AG10803 (cell line): ENCODE results near the gene GFRA1.
A peak's percentile ranks its signal among the peaks of the same experiment; 100 is the strongest.

ENCODE experiments used
- DNase-seq: peaks from one replicate; pipeline ENCODE4 v3.0.0; 2010; ENCODE audit warnings: low read depth
- H3K4me3 ChIP-seq: 2 replicates; pipeline ENCODE4 v1.5.1; 2011; ENCODE audit warnings: mild to moderate bottlenecking, low read length, control low read depth
- TF ChIP-seq, protein P1 (sequence below): conservative IDR thresholded peaks from 2 replicates; pipeline ENCODE4 v1.5.1; 2011; ENCODE audit warnings: mild to moderate bottlenecking, low read length, control low read depth, inconsistent platforms

Gene GFRA1

DNA sequence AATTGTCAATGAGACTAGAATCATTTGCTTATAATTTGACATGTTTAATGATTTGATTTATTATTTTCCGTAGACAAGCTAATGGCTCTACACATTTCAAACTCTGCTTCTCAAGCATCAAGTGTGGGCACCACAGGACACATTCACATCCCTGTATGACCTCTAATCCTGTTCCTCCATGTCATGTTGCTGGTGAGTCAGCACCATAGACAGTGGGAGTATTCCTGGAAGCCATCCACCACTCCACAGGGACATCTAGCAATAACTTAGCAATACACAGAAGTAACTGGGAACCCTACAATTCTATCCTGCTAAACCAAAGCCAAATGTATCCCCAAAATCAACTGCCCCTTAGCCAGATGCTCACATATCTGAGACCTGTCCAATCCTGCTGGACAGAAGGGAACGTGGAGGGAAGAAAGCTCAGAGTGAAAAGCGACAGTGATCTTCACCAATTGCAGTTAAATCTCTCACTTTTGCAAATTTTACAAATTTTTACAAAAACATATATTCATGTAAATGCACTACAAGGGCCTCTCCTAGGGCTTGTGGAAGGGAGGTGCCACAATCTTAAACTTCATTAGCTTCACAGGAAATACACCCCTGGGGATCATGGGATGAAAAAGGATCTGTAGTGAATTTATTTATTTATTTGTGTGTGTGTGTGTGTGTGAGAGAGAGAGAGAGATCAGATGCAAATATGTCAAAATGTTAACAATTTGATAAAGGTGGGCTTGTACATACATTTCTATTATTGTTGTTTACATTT, 126.5 kb downstream of the GFRA1 start:
- H3K4me3 ChIP-seq, result no peak overlapping the region
- peak; percentile 28 for DNase-seq
- TF ChIP-seq, protein P1, sequence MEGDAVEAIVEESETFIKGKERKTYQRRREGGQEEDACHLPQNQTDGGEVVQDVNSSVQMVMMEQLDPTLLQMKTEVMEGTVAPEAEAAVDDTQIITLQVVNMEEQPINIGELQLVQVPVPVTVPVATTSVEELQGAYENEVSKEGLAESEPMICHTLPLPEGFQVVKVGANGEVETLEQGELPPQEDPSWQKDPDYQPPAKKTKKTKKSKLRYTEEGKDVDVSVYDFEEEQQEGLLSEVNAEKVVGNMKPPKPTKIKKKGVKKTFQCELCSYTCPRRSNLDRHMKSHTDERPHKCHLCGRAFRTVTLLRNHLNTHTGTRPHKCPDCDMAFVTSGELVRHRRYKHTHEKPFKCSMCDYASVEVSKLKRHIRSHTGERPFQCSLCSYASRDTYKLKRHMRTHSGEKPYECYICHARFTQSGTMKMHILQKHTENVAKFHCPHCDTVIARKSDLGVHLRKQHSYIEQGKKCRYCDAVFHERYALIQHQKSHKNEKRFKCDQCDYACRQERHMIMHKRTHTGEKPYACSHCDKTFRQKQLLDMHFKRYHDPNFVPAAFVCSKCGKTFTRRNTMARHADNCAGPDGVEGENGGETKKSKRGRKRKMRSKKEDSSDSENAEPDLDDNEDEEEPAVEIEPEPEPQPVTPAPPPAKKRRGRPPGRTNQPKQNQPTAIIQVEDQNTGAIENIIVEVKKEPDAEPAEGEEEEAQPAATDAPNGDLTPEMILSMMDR, result no peak

DNA sequence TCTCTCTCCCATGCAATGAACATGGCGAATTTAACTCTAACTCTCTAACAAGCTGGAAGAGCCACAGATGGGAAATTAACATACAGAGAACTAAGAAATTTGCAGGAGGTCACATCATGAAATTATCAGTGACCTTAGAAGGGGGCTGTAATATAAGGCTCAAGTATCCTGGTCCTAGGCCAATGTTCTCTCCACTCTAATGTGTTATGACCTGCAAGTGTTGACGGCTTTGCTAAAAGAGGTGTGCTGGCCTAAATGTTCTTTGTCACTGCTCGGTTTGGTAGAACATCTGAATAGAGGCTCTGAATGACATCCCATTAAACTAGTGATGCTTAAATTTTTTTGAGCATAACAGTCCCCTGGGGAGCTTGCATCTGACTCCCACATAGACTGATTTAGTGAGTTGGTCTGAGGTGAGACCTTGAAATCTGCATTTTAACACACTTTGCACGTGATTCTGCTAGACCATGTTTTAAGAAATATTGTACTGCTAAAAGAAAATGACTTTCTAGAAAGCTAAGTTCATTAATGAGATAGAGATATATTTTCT, 129.3 kb downstream of the GFRA1 start:
- H3K4me3 ChIP-seq, result no peak overlapping the region
- DNase-seq, result no peak
- TF ChIP-seq, protein P1, result no peak

DNA sequence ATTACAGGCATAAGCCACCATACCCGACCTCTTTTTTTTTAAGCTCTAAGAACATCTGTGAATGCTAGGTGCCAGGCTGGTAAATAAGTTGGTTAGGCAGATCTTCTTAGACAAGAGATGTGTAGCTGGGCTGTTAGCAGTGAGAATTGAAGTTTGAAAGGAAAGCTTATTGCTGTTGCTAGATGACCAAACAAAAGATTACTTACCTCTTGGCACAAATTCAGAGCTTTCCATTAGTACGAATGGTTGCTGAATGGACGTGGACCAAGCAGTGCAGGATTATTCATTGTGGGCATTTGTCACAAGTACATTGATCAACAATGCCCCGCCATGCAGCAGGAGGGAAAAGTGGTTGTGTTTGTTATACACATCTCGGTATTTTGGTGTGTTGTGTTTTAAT, 131.2 kb downstream of the GFRA1 start:
- no peak overlapping the region for H3K4me3 ChIP-seq
- TF ChIP-seq, protein P1, result no peak
- DNase-seq, result no peak

DNA sequence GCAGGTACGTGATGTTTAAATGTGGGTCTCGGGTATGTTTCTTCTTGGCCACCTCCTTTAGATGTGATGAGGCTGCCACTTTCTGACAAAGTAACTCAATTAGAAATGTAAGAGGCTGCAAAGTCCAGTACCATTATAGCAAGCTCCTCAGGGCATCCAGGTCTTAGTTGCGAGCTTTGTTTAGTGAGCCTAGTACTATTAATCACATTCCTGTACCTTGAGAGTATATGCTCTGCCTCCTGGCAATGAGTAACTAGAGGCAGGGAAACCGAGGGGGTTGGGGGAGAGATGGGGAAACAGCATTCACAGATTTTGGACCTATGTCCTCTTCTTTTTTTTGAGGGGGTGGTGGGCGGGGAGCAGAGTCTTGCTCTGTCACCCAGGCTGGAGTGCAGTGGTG, 131.8 kb downstream of the GFRA1 start:
- TF ChIP-seq, protein P1, result no peak
- H3K4me3 ChIP-seq, result no peak overlapping the region
- no peak for DNase-seq

DNA sequence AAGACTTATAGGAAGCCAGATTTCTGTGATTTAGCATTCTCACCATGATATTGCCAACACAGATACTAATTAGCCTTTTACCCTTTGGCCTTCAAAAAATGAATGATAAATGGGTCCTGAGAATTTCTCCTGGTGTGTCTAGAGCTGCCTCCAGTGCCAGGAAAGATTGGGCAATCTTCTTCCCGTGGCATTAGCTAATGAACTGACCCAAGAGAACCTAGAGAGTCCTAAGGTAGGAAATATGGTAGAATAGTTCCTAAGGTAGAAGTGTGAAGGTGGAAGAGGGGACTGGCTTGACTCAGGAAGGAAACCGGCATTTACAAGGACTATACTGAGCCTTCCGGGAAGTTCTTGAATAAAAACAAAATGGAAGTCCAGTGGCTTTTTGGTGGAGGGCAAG, 133.1 kb downstream of the GFRA1 start:
- DNase-seq, result no peak
- TF ChIP-seq, protein P1, result no peak

DNA sequence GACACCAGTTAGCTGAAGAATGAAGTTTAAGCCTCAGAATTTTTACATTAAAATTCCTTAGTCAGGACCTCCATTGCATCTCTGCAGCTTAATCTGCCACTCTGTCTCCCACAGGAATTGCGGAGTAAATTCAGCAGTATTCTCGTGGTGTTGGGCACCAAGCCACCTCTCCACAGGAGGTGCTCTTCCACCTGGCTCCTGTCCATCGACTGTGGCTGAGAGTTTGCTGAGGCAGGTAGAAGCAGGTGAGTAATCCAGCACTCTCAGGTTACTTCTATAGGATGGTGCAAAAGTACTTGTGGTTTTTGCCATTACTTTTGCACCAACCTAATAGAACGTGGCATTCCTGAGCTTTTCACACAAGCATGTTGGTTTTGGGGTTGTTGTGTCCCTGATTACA, 134.1 kb downstream of the GFRA1 start:
- TF ChIP-seq, protein P1, result no peak
- no peak overlapping the region for H3K4me3 ChIP-seq
- no peak for DNase-seq

More for the DNA sequence above, 133.1 kb downstream of the GFRA1 start:
- no peak overlapping the region for H3K4me3 ChIP-seq

DNA sequence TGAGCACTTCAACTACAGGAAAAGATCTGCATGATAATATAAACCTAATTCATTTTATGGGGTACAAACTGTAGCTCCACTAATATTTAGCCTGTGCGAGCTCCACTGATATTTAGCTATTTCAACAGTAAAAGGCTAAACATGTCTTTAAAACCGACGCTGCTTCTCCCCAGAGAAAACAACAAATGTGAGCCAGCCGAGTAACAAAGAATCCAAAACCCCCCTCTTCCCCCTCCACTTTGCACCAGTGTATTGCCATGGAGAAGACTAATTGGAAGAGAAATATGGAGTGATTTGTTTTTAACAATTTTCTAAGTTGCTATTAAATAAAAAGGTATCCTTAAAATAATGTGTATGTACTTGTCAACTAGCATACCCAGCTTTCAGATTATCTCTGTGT, 136.7 kb downstream of the GFRA1 start:
- TF ChIP-seq, protein P1, result no peak
- no peak overlapping the region for H3K4me3 ChIP-seq
- DNase-seq, result no peak
